Astrocyte (in vitro differentiated cells and primary cell): ENCODE measurements around the gene ABCC1.

Experiments
- EZH2 ChIP-seq: IDR thresholded peaks from 2 replicates; pipeline ENCODE4 v1.6.1; 2012; ENCODE audit warnings: mild to moderate bottlenecking, low read length, inconsistent platforms; ENCODE audit not compliant: insufficient read depth
- TF ChIP-seq, protein P1 (sequence below): IDR thresholded peaks from 2 replicates; pipeline ENCODE4 v1.5.1; 2011; ENCODE audit warnings: low read depth, mild to moderate bottlenecking, inconsistent platforms, low read length, moderate library complexity; ENCODE audit not compliant: insufficient read depth

DNA sequence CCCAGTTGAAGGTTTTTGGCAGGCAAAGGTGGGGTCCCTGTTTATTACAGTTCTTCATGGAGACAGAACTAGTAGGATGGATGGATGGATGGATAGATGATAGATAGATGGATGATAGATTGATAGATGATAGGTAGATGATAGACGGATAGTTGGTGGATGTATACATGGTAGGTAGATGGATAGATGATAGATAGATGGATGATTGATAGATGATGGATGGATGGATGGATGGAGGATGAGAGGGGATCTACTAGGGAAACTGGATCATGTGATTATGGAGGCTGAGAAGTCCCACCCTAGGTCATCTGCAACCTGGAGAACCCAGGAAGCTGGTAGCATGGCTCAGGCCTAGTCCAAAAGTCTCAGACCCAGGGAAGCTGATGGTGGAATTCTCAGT lies 88.6 kb downstream of the ABCC1 start:
- TF ChIP-seq, protein P1, sequence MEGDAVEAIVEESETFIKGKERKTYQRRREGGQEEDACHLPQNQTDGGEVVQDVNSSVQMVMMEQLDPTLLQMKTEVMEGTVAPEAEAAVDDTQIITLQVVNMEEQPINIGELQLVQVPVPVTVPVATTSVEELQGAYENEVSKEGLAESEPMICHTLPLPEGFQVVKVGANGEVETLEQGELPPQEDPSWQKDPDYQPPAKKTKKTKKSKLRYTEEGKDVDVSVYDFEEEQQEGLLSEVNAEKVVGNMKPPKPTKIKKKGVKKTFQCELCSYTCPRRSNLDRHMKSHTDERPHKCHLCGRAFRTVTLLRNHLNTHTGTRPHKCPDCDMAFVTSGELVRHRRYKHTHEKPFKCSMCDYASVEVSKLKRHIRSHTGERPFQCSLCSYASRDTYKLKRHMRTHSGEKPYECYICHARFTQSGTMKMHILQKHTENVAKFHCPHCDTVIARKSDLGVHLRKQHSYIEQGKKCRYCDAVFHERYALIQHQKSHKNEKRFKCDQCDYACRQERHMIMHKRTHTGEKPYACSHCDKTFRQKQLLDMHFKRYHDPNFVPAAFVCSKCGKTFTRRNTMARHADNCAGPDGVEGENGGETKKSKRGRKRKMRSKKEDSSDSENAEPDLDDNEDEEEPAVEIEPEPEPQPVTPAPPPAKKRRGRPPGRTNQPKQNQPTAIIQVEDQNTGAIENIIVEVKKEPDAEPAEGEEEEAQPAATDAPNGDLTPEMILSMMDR, result no peak
- TF ChIP-seq EZH2, result no peak
